DMS114 treated with DMSO at 0.1 percent for 48 hours (cell line): Measurements from ENCODE around the gene KRTAP4-4.
"Not testable (repeated sequence)": the region's sequence is repeated elsewhere in the genome, so short reads cannot be mapped to it uniquely, and the experiment has no call there.

ENCODE experiments used
- DNase-seq: peaks from one replicate; lab custom pipeline; 2025; ENCODE audit not compliant: unreplicated experiment; lab: John Stamatoyannopoulos, UW

Gene KRTAP4-4

DNA sequence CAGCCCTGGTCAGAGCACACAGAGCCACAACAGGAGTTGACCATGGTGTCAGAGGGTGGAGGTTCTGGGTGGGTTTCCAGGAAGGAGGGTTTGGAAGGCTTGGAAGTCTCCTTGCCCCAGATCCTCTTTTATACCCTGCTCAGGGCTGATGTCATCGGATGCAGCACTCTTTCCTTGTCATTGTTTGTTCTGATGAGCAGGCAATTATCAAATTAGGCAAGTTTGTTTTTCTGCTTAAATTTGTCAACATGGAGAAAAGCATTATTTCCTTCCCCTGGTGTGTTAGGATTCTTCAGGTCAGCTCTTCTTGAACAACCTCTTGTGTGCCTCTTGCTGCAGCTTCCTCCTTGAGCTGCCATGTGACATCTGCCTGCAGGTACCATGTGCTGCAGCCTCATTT is at the start of gene KRTAP4-4:
TSS of gene KRTAP4-4 (minus strand) at position 101 of the 400 bp plus-strand sequence. CDS start at position 44, 57 bp downstream.
- DNase-seq = no peak

DNA sequence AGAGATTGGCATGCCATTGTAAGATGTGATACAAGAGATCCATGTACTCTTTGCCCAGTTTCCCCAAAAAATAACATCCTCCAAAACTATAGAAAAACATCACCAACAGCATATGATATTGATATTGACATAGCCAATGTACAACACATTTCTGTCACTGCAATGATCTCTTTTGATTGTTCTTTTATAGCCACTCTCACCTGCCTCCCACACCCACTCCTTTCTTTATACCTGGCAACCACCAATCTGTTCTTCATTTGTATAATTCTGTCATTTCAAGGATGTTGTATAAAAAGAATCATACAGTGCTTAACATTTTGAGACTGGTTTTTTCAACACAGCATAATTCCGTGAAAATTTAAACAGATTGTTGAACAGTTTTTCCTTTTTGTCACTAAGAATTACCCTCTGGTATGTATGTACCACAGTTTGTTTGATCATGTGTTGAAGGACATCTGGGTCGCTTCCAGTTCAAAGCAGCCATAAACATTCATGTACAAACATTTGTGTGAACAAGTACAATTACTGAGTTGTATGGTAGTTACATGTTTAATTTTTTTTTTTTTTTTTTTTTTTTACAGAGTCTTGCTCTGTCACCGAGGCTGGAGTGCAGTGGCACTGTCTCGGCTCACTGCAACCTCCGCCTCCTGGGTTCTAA is 39.0 kb upstream of the KRTAP4-4 start:
- no peak for DNase-seq

DNA sequence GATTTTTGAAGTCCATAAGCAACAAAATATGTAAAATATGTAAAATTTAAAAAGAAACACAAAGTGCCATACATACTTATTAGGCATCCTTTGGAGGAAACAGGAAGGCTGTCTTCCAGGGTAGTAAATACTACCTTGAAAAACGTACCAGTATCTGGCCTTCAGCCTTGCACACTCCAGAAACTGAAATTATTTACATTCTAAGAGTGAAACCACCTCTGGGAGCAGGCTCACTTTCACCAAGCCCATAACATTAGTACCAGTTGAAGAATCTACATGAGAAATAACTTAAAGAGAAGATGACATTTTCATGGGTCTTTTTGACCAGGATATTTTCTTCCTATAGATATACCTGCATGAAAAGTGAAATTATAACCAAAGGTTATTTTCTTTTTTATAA is 35.5 kb upstream of the KRTAP4-4 start:
- DNase-seq = no peak

DNA sequence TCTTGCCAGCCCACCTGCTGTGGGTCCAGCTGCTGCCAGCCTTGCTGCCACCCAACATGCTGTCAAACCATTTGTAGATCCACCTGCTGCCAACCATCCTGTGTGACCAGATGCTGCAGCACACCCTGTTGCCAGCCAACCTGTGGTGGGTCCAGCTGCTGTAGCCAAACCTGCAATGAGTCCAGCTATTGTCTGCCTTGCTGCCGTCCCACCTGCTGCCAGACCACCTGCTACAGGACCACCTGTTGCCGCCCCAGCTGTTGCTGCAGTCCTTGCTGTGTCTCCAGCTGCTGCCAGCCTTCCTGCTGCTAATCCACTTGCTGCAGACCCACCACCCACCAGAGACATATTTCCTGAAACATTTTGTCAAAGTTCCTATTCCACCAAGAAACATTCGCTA is 29.8 kb upstream of the KRTAP4-4 start:
- DNase-seq = no peak

DNA sequence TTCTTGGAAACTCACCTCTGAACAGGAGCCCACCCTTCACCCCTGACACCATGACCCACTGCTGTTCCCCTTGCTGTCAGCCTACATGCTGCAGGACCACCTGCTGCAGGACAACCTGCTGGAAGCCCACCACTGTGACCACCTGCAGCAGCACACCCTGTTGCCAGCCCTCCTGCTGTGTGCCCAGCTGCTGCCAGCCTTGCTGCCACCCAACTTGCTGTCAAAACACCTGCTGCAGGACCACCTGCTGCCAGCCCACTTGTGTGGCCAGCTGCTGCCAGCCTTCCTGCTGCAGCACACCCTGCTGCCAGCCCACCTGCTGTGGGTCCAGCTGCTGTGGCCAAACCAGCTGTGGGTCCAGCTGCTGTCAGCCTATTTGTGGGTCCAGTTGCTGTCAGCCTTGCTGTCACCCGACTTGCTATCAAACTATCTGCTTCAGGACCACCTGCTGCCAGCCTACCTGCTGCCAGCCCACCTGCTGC is 29.3 kb upstream of the KRTAP4-4 start, which contains the start of gene KRTAP9-1:
TSS of gene KRTAP9-1 (plus strand) at position 51 of the 482 bp plus-strand sequence. CDS start at position 51, 0 bp downstream.
- DNase-seq = not testable (repeated sequence)

- no peak for DNase-seq
These were observed 26.3 kb upstream of the KRTAP4-4 start for GRCh38 chr17:41186872-41187271.

- no peak for DNase-seq
These were observed 24.5 kb upstream of the KRTAP4-4 start for GRCh38 chr17:41185001-41185400.

- no peak for DNase-seq
These were observed 24.0 kb upstream of the KRTAP4-4 start, which contains the start of gene KRTAP4-1 for GRCh38 chr17:41184480-41184961. TSS of gene KRTAP4-1 (minus strand) at chr17:41184911. CDS start at chr17:41184854, 57 bp downstream.

GRCh38 chr17:41178843-41179616 is 18.5 kb upstream of the KRTAP4-4 start:
- DNase-seq = no peak

- DNase-seq = no peak
These were observed 17.8 kb upstream of the KRTAP4-4 start for GRCh38 chr17:41178341-41178740.

- DNase-seq = no peak
These were observed 17.3 kb upstream of the KRTAP4-4 start, which contains the start of gene KRTAP4-2 for GRCh38 chr17:41177727-41178271. TSS of gene KRTAP4-2 (minus strand) at chr17:41178221. CDS start at chr17:41178164, 57 bp downstream.

DNA sequence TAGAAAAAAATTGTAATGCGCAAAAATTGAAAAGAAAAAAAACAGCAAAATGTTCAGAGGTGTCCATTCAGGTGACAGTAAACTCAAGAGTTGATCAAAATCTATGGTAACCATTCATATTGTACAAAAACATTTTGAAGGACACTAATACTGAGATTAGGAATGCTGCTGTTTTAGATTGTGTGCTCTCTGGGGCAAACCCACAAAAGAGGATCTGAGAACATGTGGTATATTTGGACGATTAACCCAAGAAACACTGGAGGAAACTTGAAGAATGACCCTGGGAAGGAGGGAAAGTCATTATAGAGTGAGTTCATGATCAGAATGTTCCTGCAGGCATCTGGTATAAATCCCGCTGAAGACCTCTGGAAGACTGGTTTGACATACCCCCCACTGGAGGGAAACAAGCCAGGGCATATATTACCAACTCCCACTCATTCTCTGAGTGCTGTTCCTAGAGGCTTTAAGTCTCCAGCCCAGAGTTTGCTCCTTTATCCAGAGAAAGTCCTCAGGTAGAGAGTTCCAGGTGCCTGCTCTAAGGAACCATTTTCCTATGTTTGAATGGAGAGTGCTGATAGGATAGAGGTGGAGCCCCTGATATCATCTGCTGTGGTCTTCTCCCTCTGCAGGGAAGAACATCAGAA is 16.3 kb upstream of the KRTAP4-4 start:
- no peak for DNase-seq

- no peak for DNase-seq
These were observed 11.3 kb upstream of the KRTAP4-4 start for GRCh38 chr17:41171886-41172285.

- no peak for DNase-seq
These were observed 7.6 kb upstream of the KRTAP4-4 start, which contains the start of gene KRTAP4-3 for GRCh38 chr17:41168121-41168520. TSS of gene KRTAP4-3 (minus strand) at chr17:41168221. CDS start at chr17:41168172, 49 bp downstream.

DNA sequence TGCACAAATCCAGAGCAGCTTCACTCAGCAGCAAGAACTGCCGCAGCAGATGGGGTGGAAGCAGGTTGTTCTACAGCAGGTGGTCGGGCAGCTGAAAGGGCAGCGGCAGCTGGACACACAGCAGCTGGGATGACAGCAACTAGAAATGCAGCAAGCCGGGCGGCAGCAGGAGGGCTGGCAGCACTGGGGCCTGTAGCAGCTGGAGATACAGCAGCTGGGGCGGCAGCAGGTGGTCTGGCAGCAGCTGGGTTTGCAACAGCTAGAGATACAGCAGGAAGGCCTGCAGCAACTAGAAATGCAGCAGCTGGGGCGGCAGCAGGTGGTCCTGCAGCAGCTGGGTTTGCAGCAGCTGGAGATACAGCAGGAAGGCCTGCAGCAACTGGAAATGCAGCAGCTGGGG is 7.0 kb upstream of the KRTAP4-4 start:
- no peak for DNase-seq

DNA sequence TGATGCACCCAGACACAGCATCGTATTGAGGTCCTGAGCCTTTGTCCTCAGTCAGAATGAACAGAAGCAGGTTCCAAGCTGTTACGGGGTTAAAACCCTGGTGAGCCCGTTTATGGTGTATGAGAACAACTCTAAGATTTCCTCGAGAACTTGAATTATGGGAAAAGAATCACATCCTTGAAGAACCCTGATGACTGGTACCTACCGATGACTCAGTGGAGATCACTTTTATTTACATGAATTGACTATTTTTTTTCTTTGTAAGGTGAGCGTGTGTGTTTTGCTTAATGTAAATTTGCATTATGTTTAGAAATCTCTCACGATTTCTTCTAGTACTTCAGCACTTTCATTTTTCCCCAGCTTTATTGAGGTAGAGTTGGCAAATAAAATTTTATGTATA is 3.3 kb upstream of the KRTAP4-4 start:
- no peak for DNase-seq

DNA sequence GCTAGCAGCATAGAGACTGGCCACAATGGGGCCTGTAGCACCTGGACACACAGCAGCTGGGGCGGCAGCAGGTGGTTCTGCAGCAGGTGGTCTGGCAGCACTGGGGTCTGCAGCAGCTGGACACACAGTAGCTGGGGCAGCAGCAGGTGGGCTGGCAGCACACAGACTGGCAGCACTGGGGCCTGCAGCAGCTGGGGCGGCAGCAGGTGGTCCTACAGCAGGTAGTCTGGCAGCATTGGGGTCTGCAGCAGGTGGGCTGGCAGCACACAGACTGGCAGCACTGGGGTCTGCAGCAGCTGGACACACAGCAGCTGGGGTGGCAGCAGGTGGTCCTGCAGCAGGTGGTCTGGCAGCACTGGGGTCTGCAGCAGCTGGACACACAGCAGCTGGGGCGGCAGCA is 358 bp downstream of the KRTAP4-4 start:
- DNase-seq = not testable (repeated sequence)

- DNase-seq = no peak
These were observed 6.7 kb downstream of the KRTAP4-4 start for GRCh38 chr17:41153856-41154255.

DNA sequence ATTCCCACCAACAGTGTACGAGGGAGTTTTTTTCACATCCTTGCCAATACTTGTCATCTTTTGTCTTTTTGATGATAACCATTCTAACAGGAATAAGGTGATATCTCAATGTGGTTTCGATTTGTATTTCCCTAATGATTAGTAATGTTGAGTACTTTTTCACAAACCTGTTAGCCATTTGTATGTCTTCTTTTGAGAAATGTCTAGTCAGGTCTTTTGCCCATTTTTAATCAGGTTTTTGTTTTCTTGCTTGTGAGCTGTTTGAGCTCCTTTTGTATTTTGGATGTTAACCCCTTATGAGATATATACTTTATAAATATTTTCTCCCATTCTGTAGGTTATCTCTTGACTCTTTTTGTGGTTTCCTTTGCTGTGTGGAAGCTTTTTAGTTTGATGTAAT is 9.0 kb downstream of the KRTAP4-4 start:
- DNase-seq = no peak

GRCh38 chr17:41150026-41150425 is 10.5 kb downstream of the KRTAP4-4 start:
- DNase-seq = no peak

GRCh38 chr17:41149652-41149985 is 10.9 kb downstream of the KRTAP4-4 start, which contains the start of gene KRTAP4-5:
TSS of gene KRTAP4-5 (minus strand) at chr17:41149825. CDS start at chr17:41149767, 58 bp downstream.
- DNase-seq = no peak
